ENCODE data around the gene VSX2.

VSX2 gene

GRCh38 chr14:74239848-74240793 is 872 bp downstream of the VSX2 start:
- Mint-ChIP-seq H3K36me3 (ENCODE audit: insufficient read depth) (peaks cover 4% of the 10 kb centered on the region), H3K27me3 (peaks cover 89% of the 10 kb centered on the region), H3K9me3 (no peaks in the 10 kb centered on the region), H3K4me3 (peak overlapping the region; percentile 65), H3K27ac (ENCODE audit: low read depth) (no peak overlapping the region), H3K4me1 (peaks cover 19% of the 10 kb centered on the region)
- DNase-seq (ENCODE audit: low spot score in 2 of 2) (no peak), ATAC-seq (replicated peaks; ENCODE audit: extremely low read depth, poor library complexity, severe bottlenecking) (no peak)

GRCh38 chr14:74240794-74241651 is 1.8 kb downstream of the VSX2 start:
- ATAC-seq (replicated peaks; ENCODE audit: extremely low read depth, poor library complexity, severe bottlenecking) (peak; percentile 18), DNase-seq (ENCODE audit: low spot score in 2 of 2) (no peak)
- Mint-ChIP-seq H3K27ac (ENCODE audit: low read depth) (no peak overlapping the region), H3K27me3 (peaks cover 95% of the 10 kb centered on the region), H3K4me1 (peaks cover 19% of the 10 kb centered on the region), H3K36me3 (ENCODE audit: insufficient read depth) (peaks cover 4% of the 10 kb centered on the region), H3K9me3 (no peaks in the 10 kb centered on the region), H3K4me3 (peak overlapping the region; percentile 65)

- DNase-seq (ENCODE audit: low spot score in 2 of 2), result no peak
- ATAC-seq (replicated peaks; ENCODE audit: extremely low read depth, poor library complexity, severe bottlenecking), result no peak
- Mint-ChIP-seq H3K9me3 (no peaks in the 10 kb centered on the region), H3K4me1 (peaks cover 19% of the 10 kb centered on the region), H3K27me3 (peaks cover 95% of the 10 kb centered on the region), H3K36me3 (ENCODE audit: insufficient read depth) (peaks cover 4% of the 10 kb centered on the region), H3K27ac (ENCODE audit: low read depth) (no peak overlapping the region), H3K4me3 (peak overlapping the region; percentile 65)
Measured at GRCh38 chr14:74241652-74242017, 2.4 kb downstream of the VSX2 start.

- Mint-ChIP-seq H3K36me3 (ENCODE audit: insufficient read depth) (peaks cover 4% of the 10 kb centered on the region), H3K4me3 (peak overlapping the region; percentile 65), H3K9me3 (no peaks in the 10 kb centered on the region), H3K27me3 (peaks cover 95% of the 10 kb centered on the region), H3K4me1 (peaks cover 19% of the 10 kb centered on the region), H3K27ac (ENCODE audit: low read depth) (no peak overlapping the region)
- DNase-seq (ENCODE audit: low spot score in 2 of 2) (no peak), ATAC-seq (replicated peaks; ENCODE audit: extremely low read depth, poor library complexity, severe bottlenecking) (no peak)
Measured at GRCh38 chr14:74242021-74242779, 3.0 kb downstream of the VSX2 start.

- ATAC-seq (replicated peaks; ENCODE audit: extremely low read depth, poor library complexity, severe bottlenecking), result no peak
- H3K36me3 Mint-ChIP-seq (ENCODE audit: insufficient read depth), result peaks cover 4% of the 10 kb centered on the region
- H3K4me3 Mint-ChIP-seq, result no peak overlapping the region
- DNase-seq (ENCODE audit: low spot score in 2 of 2), result no peak
- H3K9me3 Mint-ChIP-seq, result no peaks in the 10 kb centered on the region
- no peak overlapping the region for H3K27ac Mint-ChIP-seq (ENCODE audit: low read depth)
- H3K27me3 Mint-ChIP-seq, result peaks cover 95% of the 10 kb centered on the region
- H3K4me1 Mint-ChIP-seq, result peaks cover 19% of the 10 kb centered on the region
Measured at GRCh38 chr14:74242780-74243042, 3.5 kb downstream of the VSX2 start.

GRCh38 chr14:74243051-74243450 is 3.8 kb downstream of the VSX2 start:
- DNase-seq (ENCODE audit: low spot score in 2 of 2) (no peak), ATAC-seq (replicated peaks; ENCODE audit: extremely low read depth, poor library complexity, severe bottlenecking) (no peak)
- no peak overlapping the region for H3K4me3 Mint-ChIP-seq
- H3K36me3 Mint-ChIP-seq (ENCODE audit: insufficient read depth), result peaks cover 4% of the 10 kb centered on the region
- H3K9me3 Mint-ChIP-seq, result no peaks in the 10 kb centered on the region
- H3K4me1 Mint-ChIP-seq, result peaks cover 19% of the 10 kb centered on the region
- H3K27ac Mint-ChIP-seq (ENCODE audit: low read depth), result no peak overlapping the region
- peaks cover 95% of the 10 kb centered on the region for H3K27me3 Mint-ChIP-seq

- Mint-ChIP-seq H3K4me3 (no peak overlapping the region), H3K36me3 (ENCODE audit: insufficient read depth) (peaks cover 4% of the 10 kb centered on the region), H3K27ac (ENCODE audit: low read depth) (no peak overlapping the region), H3K27me3 (peaks cover 95% of the 10 kb centered on the region), H3K4me1 (peaks cover 19% of the 10 kb centered on the region), H3K9me3 (no peaks in the 10 kb centered on the region)
- DNase-seq (ENCODE audit: low spot score in 2 of 2) (no peak), ATAC-seq (replicated peaks; ENCODE audit: extremely low read depth, poor library complexity, severe bottlenecking) (no peak)
Measured at GRCh38 chr14:74244115-74244514, 4.9 kb downstream of the VSX2 start.

GRCh38 chr14:74245292-74245691 is 6.0 kb downstream of the VSX2 start:
- H3K36me3 Mint-ChIP-seq (ENCODE audit: insufficient read depth), result peaks cover 4% of the 10 kb centered on the region
- H3K4me1 Mint-ChIP-seq, result peaks cover 18% of the 10 kb centered on the region
- DNase-seq (ENCODE audit: low spot score in 2 of 2) (no peak), ATAC-seq (replicated peaks; ENCODE audit: extremely low read depth, poor library complexity, severe bottlenecking) (no peak)
- H3K9me3 Mint-ChIP-seq, result no peaks in the 10 kb centered on the region
- H3K27ac Mint-ChIP-seq (ENCODE audit: low read depth), result no peak overlapping the region
- H3K27me3 Mint-ChIP-seq, result peaks cover 99% of the 10 kb centered on the region
- H3K4me3 Mint-ChIP-seq, result no peak overlapping the region

- Mint-ChIP-seq H3K36me3 (ENCODE audit: insufficient read depth) (peaks cover 4% of the 10 kb centered on the region), H3K27me3 (peaks cover 99% of the 10 kb centered on the region), H3K4me1 (peaks cover 13% of the 10 kb centered on the region), H3K4me3 (no peak overlapping the region), H3K27ac (ENCODE audit: low read depth) (no peak overlapping the region), H3K9me3 (no peaks in the 10 kb centered on the region)
- ATAC-seq (replicated peaks; ENCODE audit: extremely low read depth, poor library complexity, severe bottlenecking), result no peak
- no peak for DNase-seq (ENCODE audit: low spot score in 2 of 2)
Measured at GRCh38 chr14:74246542-74246941, 7.3 kb downstream of the VSX2 start.

- ATAC-seq (replicated peaks; ENCODE audit: extremely low read depth, poor library complexity, severe bottlenecking), result no peak
- Mint-ChIP-seq H3K36me3 (ENCODE audit: insufficient read depth) (peaks cover 4% of the 10 kb centered on the region), H3K4me1 (peaks cover 8% of the 10 kb centered on the region), H3K4me3 (no peak overlapping the region), H3K27me3 (peaks cover 96% of the 10 kb centered on the region), H3K27ac (ENCODE audit: low read depth) (no peak overlapping the region), H3K9me3 (no peaks in the 10 kb centered on the region)
- DNase-seq (ENCODE audit: low spot score in 2 of 2), result no peak
Measured at GRCh38 chr14:74248017-74248416, 8.8 kb downstream of the VSX2 start.

- Mint-ChIP-seq H3K4me1 (peaks cover 8% of the 10 kb centered on the region), H3K27ac (ENCODE audit: low read depth) (no peak overlapping the region), H3K27me3 (peaks cover 88% of the 10 kb centered on the region), H3K9me3 (no peaks in the 10 kb centered on the region), H3K36me3 (ENCODE audit: insufficient read depth) (peaks cover 3% of the 10 kb centered on the region), H3K4me3 (no peak overlapping the region)
- ATAC-seq (replicated peaks; ENCODE audit: extremely low read depth, poor library complexity, severe bottlenecking), result no peak
- no peak for DNase-seq (ENCODE audit: low spot score in 2 of 2)
Measured at GRCh38 chr14:74249433-74250375, 10.5 kb downstream of the VSX2 start.
